ENCODE results near the gene ARHGAP24.
"Not testable (repeated sequence)": the region's sequence is repeated elsewhere in the genome, so short reads cannot be mapped to it uniquely, and the experiment has no call there.

The ARHGAP24 gene

DNA sequence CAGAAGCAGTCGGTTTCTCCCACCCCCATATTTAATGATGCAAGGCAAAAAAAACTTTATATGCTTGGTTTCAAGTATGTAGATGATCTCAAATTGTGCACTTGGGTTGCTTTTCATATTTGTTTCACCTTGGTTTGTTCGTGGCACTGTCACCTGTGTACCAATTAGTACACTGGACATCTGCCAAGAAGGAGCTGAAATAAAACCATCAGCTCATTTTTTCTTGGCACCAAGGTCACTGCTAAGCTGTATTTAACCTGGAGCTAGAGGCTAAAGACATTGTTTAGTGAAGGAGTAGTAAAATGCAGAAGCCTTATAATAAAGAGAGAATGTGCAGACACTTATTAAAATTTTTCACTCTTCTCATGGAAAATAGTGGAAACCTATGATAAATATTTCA, 430.8 kb downstream of the ARHGAP24 start:
- no peak for DNase-seq
- in situ Hi-C loops (cut with MboI; ENCODE audit: low pct_unique_long_range_greater_than_20kb, low sequenced_read_pairs), result no loop called here

DNA sequence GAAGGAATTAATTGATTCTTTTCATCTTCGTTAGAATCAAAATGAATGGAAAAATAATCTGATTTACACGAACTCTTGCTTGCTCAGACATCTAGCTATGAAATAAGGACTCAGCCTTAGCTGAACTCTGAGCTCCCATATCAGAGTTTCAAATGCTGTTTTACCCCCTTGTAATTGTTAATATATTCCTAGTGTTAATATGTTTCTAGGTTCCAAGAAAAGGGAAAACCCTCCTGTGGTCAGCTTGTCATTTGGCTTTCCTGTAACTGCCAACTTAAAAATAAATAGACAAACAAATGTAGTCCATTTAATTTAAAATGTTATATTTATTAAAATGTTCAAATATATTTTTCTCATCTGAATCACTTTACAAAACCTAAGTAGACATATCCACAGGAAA, 432.1 kb downstream of the ARHGAP24 start:
- DNase-seq, result no peak
- in situ Hi-C loops (cut with MboI; ENCODE audit: low pct_unique_long_range_greater_than_20kb, low sequenced_read_pairs), result no loop called here

DNA sequence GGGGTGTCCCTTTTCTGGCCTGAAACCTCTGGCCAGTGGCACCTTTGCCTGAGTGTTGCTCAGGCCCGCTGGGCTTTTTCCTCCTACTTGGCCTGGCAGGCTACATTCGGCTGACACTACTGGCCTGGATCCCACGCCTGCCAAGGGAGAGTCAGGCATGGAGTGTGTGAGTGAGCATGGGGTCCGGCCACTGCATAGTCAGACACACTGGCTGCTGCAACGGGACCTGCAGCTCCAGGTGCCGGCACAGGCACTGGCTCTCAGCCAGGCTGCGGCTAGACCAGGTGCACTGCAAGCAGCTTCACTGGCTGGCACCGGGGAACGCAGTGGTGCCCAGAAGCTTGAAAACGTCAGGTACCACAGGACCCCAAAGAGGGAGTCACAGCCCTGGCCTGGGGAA, 434.9 kb downstream of the ARHGAP24 start:
- in situ Hi-C loops (cut with MboI; ENCODE audit: low pct_unique_long_range_greater_than_20kb, low sequenced_read_pairs), result no loop called here
- DNase-seq, result no peak

DNA sequence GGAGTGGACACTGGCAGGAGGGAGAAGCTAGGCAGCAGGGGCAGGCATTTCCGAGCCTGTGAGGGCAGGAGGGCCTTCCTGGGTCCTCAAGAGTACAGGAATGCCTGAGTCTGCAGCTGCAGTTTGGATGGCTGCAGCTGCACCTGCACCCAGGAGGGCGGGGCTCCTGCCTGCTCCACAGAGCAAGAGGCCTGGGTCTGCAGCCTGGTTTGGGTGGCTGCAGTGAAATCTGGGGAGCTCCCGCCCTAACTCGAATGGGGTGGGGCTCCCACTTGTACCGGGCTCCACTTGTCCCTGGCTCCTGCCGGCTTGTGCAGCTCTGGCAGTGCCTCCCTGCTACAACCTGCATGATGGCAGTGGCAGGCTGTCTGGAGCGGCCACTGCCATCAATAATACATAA, 436.0 kb downstream of the ARHGAP24 start:
- in situ Hi-C loops (cut with MboI; ENCODE audit: low pct_unique_long_range_greater_than_20kb, low sequenced_read_pairs), result no loop called here
- no peak for DNase-seq

DNA sequence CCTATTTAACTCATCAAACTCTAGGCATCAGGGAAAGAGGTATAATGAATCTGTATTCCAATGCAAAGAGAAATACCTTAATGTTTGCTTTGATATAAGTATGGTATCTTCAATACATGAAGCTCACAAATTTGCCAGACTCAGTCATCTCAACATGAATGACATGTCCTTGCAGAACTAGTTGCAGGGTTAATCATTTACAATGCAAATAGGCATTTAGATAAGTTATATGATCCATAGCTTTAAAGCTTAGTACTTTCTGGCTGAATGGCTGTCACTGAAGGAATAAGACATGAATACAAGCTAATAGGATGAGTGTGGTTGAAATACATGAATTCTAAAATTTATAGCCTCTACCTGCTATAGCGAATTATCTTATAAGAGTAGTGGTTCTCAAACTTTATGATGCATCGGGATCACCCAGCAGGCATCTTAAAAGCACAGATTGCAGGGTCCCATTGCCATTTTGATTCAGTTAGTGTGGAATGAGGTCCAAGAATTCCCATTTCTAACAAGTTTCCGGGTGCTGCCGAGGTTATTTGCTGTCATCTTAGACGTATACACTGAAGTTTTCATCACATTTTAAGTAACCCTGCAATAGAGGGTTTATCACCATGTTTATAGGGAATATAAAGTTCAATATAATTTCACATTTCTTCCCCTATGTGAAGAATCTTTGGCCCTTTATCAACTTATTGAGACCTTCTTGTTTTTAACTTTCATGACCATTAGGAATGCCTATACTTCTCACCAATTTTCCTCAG, 439.2 kb downstream of the ARHGAP24 start:
- in situ Hi-C loops (cut with MboI; ENCODE audit: low pct_unique_long_range_greater_than_20kb, low sequenced_read_pairs), result no loop called here
- DNase-seq, result no peak

DNA sequence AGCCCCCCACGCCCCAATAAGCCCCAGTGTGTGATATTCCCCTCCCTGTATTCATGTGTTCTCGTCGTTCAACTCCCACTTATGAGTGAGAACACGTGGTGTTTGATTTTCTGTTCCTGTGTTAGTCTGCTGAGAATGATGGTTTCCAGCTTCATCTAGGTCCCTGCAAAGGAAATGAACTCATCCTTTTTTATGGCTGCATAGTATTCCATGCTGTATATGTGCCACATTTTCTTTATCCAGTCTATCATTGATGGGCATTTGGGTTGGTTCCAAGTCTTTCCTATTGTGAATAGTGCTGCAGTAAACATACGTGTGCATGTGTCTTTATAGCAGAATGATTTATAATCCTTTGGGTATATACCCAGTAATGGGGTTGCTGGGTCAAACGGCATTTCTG, 440.6 kb downstream of the ARHGAP24 start:
- DNase-seq; in situ Hi-C loops (cut with MboI; ENCODE audit: low pct_unique_long_range_greater_than_20kb, low sequenced_read_pairs): not testable (repeated sequence)

DNA sequence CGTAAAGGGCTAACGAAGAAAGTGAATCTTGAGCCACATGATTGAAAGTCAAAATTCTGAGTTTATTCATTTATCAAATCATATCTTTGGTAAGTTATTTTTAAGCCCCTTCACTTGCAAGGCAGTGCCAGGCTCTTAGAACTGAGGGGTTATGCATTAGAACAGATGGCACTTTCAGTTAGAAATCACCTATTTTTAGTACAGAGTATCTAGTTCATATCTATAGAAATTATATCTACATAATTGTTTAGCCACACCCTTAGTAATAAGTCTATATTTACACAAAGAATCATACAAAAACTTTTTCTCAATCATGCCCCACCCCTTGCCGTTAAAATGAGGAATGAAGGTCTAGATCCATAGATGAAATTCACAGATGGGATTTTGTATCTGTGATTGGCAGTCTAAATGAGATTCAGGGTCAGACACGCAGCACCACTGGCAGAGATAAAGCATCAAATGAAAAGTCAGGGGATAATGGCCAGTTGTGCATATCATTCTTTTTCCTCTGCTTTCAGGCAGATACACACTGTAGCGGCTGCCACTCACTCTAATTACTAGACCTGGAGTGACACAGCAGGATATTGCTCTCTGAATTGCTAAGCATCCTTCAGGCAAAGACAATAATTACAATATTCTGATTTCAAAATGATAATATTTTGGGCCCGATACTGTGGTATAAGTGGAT, 444.4 kb downstream of the ARHGAP24 start:
- no peak for DNase-seq
- in situ Hi-C loops (cut with MboI; ENCODE audit: low pct_unique_long_range_greater_than_20kb, low sequenced_read_pairs), result no loop called here

DNA sequence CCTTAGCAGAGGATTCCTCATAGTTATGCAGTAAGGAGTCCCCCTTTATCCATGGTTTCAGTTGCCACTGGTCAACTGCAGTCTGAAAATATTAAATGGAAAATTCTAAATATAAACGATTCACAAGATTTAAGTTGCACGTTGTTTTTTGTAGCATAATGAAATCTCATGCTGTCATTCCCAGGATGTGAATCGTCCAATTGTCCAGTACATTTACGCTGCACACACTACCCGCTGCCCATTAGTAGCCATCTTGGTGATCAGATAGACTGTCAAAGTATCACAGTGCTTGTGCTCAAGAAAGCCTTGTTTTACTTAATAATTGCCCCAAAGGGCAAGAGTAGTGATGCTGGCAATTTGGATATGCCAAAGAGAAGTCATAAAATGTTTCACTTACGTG, 450.1 kb downstream of the ARHGAP24 start:
- in situ Hi-C loops (cut with MboI; ENCODE audit: low pct_unique_long_range_greater_than_20kb, low sequenced_read_pairs), result no loop called here
- no peak for DNase-seq

DNA sequence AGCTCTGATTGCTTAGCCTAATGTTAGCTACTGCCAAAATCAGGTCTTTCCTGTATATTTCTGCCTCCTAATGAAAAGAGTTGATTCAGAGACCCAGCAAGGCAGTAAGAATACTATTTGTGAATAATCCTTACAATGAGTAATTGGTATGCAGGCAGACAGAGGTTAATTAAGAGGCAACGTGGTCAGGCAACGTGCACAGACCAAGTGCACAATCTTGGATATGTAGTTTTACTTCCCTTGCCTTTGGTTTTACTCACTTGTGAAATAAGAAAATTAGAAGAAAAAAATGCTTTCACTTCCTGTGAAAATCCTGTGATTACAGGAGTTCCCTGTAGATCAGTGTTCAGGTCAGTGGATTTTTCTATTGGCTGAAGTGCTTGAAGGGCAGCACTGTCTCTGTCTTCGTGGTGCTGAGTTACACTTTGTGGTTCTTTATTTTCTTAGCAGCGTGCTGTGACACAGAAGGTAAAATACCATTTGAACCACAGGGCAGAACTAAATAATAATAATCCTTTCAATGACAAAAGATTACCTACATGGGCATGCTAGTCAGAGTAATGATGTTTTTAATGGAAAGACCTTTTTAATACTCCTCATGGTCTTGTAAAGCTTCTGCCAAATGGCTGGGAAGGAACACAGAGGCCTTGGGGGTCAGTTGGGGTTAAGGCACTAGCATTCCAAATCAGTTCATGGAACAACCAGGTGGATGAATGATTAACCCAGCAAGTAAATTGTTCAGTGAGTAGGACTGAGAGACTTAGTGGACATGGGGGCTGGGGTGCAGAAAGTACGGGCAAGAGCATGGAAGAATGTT, 454.0 kb downstream of the ARHGAP24 start:
- no peak for DNase-seq
- in situ Hi-C loops (cut with MboI; ENCODE audit: low pct_unique_long_range_greater_than_20kb, low sequenced_read_pairs), result no loop called here

DNA sequence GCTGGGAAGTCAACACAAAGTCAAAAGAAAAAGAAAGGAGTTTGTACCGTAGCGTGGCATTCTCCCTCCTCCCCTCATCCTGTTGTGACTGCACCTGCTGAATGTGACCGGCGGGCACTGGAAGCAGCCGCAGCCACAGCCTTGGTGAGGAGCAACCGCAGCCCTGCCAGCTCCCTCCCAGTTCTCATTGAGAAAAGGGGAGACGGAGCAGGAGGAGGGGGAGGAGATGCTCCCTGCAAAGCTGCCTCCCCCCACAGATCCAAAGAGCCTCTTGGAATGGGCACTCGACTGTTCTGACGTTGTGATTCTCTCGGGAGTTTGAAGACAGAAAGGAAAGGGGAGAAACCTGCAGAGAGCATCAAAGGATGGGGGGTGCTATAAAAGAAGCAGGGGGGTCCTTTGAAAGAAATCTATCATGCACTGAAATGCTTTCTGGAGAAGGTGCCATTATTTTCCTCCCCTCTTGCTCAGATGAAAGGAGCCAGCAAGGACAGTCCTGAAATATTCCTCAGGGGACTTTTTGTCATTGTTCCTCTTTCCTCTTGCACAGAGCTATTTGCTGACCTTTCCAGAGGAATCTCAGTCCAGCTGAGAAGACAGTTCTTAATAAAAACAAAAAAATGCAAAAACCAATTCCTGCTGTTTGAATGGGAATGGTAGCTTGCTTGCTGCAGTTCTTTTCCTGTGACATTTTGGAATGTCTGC, 455.2 kb downstream of the ARHGAP24 start:
- DNase-seq, result no peak
- in situ Hi-C loops (cut with MboI; ENCODE audit: low pct_unique_long_range_greater_than_20kb, low sequenced_read_pairs), result no loop called here

DNA sequence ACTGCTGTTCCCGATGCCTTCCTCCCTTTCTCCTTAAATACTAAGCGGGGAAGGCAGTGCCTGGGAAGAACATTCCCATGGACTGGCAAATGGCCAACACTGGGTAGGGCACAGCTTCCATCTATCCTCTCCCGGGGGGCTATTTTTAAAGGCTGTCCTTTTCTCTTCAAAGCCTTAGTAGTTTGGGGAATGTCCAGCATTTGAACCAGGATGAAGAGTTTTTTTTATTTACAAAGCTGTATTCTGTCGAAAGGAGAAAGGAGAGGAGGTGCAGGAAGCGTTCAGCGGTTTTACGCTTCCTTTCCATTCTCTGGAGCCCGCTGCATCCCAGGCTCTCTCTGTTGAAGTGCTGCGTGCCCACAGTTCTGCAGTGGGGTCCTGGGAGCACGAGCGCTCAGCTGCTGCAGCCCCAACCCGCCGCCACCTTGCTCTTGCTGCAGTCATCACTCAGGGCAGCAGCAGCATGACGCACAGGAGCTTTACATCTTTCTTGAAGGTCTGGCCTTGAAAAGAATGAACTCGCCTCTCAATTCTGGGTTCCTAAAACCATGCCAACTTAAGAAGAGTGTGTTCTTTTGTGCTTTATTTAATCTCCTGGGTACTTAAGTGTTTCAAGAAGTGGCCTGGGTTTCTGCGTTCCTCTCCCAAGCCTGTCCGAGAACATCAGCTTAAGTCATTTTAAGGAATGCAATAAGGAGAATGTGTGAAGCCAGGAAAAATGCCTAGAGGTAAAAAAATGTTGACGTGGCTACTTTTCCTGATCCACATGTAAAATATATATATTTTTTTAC, 457.7 kb downstream of the ARHGAP24 start:
- peak; percentile 4 for DNase-seq

DNA sequence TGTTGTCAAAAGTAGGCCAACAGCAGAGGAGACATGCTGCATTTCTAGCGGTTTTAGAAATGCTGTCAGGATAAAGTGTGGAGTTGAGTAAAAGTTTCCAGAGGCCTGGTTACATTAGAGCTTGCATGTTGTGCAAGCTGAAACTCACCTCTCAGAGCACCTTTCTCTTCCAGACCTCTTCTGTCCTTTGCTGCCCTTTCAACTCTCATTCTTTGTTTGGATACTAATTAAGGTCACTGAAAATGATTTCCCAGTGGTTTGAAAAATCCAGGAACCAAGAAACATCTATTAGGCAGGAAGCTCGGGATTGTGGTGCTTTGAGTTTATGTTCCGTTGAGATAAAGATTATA, 458.3 kb downstream of the ARHGAP24 start:
- DNase-seq, result no peak
- in situ Hi-C loops (cut with MboI; ENCODE audit: low pct_unique_long_range_greater_than_20kb, low sequenced_read_pairs), result no loop called here

More for the DNA sequence above, 457.7 kb downstream of the ARHGAP24 start:
- in situ Hi-C loops (cut with MboI; ENCODE audit: low pct_unique_long_range_greater_than_20kb, low sequenced_read_pairs), result no loop called here

DNA sequence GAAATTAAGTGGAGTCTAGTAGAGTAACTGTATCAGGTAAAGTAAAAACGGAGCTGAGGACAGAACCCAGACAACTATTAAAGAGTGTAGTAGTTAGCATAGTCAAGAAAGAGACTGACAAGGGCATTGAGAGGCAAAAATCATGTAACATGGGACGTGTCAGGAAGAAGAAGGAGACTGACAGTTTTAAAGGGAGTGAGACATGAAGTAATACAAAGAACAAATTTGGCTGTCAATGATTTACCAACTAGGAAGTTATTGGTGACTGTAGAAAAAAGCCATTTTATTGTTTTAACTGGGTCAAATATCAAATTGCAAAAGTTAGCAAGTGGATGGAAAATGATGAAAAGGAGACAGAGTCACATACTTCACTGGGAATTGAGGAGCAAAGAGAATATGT, 462.6 kb downstream of the ARHGAP24 start:
- in situ Hi-C loops (cut with MboI; ENCODE audit: low pct_unique_long_range_greater_than_20kb, low sequenced_read_pairs), result no loop called here

DNA sequence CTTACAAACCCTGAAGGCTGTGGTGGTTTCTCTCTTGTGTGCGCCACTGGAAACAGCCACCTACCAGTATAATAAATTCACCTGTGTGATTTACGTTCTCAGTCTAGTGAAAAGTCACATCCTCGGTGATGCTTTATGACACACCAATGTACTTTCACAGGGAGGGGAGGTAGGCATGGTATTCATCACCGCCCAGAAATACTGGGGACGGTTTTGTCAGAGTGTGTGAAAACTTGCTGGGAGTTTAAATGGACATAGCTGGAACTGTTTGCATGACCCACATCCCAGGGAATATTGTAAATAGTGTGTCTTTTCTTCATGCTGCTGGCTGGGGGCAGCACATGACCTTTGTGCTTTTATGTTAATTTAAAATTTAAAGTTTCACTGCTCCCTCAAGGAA, 463.1 kb downstream of the ARHGAP24 start:
- DNase-seq, result no peak
- in situ Hi-C loops (cut with MboI; ENCODE audit: low pct_unique_long_range_greater_than_20kb, low sequenced_read_pairs), result no loop called here

More for the DNA sequence above, 462.6 kb downstream of the ARHGAP24 start:
- no peak for DNase-seq

DNA sequence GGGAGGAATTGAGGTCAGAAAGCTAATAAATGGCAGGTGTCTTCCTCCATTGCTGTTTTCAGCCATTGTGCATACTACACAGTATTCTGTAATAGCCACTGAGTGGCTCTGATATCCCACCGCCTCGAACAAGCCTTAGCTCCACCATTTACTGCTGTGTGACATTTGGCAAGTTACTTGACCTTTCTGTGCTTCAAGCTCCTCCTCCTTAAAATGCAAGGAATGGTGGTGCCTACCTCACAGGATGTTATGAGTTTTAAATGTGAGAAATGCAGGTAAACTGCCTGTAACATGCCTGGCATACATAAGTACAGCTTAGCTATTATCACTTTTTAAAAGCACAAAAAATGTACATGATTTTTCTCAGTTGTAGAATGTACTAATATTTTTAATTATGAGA, 464.0 kb downstream of the ARHGAP24 start:
- no peak for DNase-seq
- in situ Hi-C loops (cut with MboI; ENCODE audit: low pct_unique_long_range_greater_than_20kb, low sequenced_read_pairs), result no loop called here

DNA sequence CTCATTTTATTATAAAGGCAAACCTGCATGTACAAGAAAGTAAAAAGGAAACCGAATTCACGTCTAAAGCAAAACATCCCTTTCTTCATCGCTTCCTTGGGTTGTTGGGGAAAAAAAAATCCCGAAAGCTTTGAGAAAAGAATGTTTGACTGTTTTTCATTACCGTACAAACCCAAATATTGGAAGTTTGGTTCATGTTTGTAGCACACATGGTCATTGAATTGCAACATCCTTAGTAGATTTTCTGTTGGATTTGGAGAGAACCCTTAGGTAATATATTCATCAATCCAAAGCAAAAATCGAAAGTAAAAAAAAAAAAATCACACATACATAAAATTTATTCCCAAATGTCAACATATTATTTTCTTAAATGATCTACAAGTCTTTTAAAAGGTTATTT, 464.6 kb downstream of the ARHGAP24 start:
- in situ Hi-C loops (cut with MboI; ENCODE audit: low pct_unique_long_range_greater_than_20kb, low sequenced_read_pairs), result no loop called here
- DNase-seq, result no peak

DNA sequence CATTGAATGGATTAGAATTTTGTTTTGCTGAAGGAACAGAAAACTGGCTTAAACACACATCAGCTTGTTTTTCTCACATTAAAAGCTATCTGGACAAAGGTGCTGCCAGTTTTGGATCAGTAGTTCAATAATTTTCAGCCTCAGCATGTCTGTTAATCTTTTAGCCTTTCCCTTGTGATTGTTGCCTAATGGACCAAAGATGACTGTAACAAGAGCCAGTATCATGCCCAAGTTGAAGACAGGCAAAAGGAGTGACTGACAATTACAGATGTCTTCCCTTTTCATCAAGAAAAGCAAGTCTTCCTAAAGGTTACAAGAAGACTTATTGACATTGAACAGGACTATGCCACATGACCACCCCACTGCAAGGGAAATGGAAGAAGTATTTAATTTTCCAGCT, 465.2 kb downstream of the ARHGAP24 start:
- DNase-seq, result no peak

DNA sequence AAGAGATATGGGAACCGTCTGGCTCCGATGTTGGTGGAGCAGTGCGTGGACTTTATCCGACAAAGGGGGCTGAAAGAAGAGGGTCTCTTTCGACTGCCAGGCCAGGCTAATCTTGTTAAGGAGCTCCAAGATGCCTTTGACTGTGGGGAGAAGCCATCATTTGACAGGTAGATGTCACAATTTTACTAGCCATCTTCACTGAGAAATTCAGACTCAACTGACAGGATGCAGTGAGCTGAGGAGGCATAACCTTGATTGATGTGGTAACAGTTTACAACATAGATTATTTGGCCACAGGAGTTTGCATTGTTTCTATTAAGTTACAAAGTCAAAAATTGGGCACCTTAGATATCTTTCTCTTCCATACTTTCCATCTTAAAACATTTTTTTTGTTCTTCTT, 467.2 kb downstream of the ARHGAP24 start:
- in situ Hi-C loops (cut with MboI; ENCODE audit: low pct_unique_long_range_greater_than_20kb, low sequenced_read_pairs), result no loop called here
- no peak for DNase-seq

More for the DNA sequence above, 465.2 kb downstream of the ARHGAP24 start:
- in situ Hi-C loops (cut with MboI; ENCODE audit: low pct_unique_long_range_greater_than_20kb, low sequenced_read_pairs), result no loop called here

DNA sequence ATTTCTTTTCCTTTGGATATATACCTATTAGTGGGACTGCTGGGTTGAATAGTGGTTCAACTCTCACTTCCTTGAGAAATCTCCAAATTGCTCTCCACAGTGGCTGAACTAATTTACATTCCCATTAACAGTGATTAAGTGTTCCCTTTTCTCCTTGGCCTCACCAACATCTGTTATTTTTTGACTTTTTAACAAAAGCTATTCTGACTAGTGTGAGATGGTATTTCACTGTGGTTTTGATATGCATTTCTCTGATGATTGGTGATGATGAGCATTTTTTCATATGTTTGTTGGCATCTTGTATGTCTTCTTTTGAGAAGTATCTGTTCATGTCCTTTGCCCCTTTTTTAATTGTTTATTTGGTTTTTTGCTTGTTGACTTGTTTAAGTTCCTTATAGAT, 471.9 kb downstream of the ARHGAP24 start:
- DNase-seq, result no peak
- in situ Hi-C loops (cut with MboI; ENCODE audit: low pct_unique_long_range_greater_than_20kb, low sequenced_read_pairs), result no loop called here

Measured in KBM-7 (cell line).